ENCODE measurements around the gene ZNF800. TPM values are rescaled to one million over a fixed set of nuclear protein-coding genes. Genes with fewer than 3 reads are reported as not detected.

The ZNF800 gene
- polyA plus RNA-seq, 1 donor: 22.1 TPM

GRCh38 chr7:127391591-127392181, 822 bp downstream of the ZNF800 start:
- Histone ChIP-seq H3K27ac (ENCODE audit: low read length) (peak overlapping the region; percentile 96), H3K36me3 (ENCODE audit: control insufficient read depth, insufficient read depth, low read length) (peaks cover 6% of the 10 kb centered on the region), H3K27me3 (ENCODE audit: control insufficient read depth, insufficient read depth, low read length) (peaks cover 17% of the 10 kb centered on the region), H3K4me1 (ENCODE audit: control insufficient read depth, insufficient read depth, low read length) (peaks cover 6% of the 10 kb centered on the region), H3K4me3 (ENCODE audit: low read length) (peak overlapping the region; percentile 88), H3K9me3 (ENCODE audit: control insufficient read depth, low read depth, low read length) (peaks cover 3% of the 10 kb centered on the region)
- DNase-seq: peak; percentile 23 to 79
- WGBS (ENCODE audit: insufficient coverage, low lambda C conversion rate): no CpG with 5 or more reads among the region's 66 CpGs

GRCh38 chr7:127390817-127391590, 1.5 kb downstream of the ZNF800 start:
- DNase-seq: no peak
- H3K27me3 ChIP-seq (ENCODE audit: control insufficient read depth, insufficient read depth, low read length): peaks cover 14% of the 10 kb centered on the region
- peaks cover 7% of the 10 kb centered on the region for H3K36me3 ChIP-seq (ENCODE audit: control insufficient read depth, insufficient read depth, low read length)

GRCh38 chr7:127390186-127390816, 2.2 kb downstream of the ZNF800 start:
- WGBS (ENCODE audit: insufficient coverage, low lambda C conversion rate): 0% methylated on average over 1 of the region's 2 CpGs
- peaks cover 8% of the 10 kb centered on the region for H3K36me3 ChIP-seq (ENCODE audit: control insufficient read depth, insufficient read depth, low read length)
- no peak overlapping the region for H3K4me3 ChIP-seq (ENCODE audit: low read length)
- peaks cover 3% of the 10 kb centered on the region for H3K9me3 ChIP-seq (ENCODE audit: control insufficient read depth, low read depth, low read length)
- no peak overlapping the region for H3K27ac ChIP-seq (ENCODE audit: low read length)
- H3K4me1 ChIP-seq (ENCODE audit: control insufficient read depth, insufficient read depth, low read length): peaks cover 6% of the 10 kb centered on the region
- DNase-seq: peak in 1 of 2 donors; percentile 34
- peaks cover 11% of the 10 kb centered on the region for H3K27me3 ChIP-seq (ENCODE audit: control insufficient read depth, insufficient read depth, low read length)

More at GRCh38 chr7:127390817-127391590, 1.5 kb downstream of the ZNF800 start:
- 83% methylated on average over 3 of the region's 9 CpGs for WGBS (ENCODE audit: insufficient coverage, low lambda C conversion rate)
- Histone ChIP-seq H3K27ac (ENCODE audit: low read length) (peak overlapping the region; percentile 96), H3K9me3 (ENCODE audit: control insufficient read depth, low read depth, low read length) (peaks cover 3% of the 10 kb centered on the region), H3K4me1 (ENCODE audit: control insufficient read depth, insufficient read depth, low read length) (peaks cover 6% of the 10 kb centered on the region), H3K4me3 (ENCODE audit: low read length) (peak overlapping the region; percentile 88)

GRCh38 chr7:127389321-127389720, 3.2 kb downstream of the ZNF800 start:
- DNase-seq: no peak
- Histone ChIP-seq H3K4me1 (ENCODE audit: control insufficient read depth, insufficient read depth, low read length) (peaks cover 6% of the 10 kb centered on the region), H3K27ac (ENCODE audit: low read length) (no peak overlapping the region), H3K4me3 (ENCODE audit: low read length) (no peak overlapping the region), H3K27me3 (ENCODE audit: control insufficient read depth, insufficient read depth, low read length) (peaks cover 4% of the 10 kb centered on the region), H3K36me3 (ENCODE audit: control insufficient read depth, insufficient read depth, low read length) (peaks cover 8% of the 10 kb centered on the region), H3K9me3 (ENCODE audit: control insufficient read depth, low read depth, low read length) (peaks cover 3% of the 10 kb centered on the region)
- 100% methylated on average over 1 of the region's 1 CpG for WGBS (ENCODE audit: insufficient coverage, low lambda C conversion rate)

- no peak overlapping the region for H3K27ac ChIP-seq (ENCODE audit: low read length)
- peaks cover 3% of the 10 kb centered on the region for H3K9me3 ChIP-seq (ENCODE audit: control insufficient read depth, low read depth, low read length)
- no peaks in the 10 kb centered on the region for H3K27me3 ChIP-seq (ENCODE audit: control insufficient read depth, insufficient read depth, low read length)
- peaks cover 8% of the 10 kb centered on the region for H3K36me3 ChIP-seq (ENCODE audit: control insufficient read depth, insufficient read depth, low read length)
- WGBS (ENCODE audit: insufficient coverage, low lambda C conversion rate): 100% methylated on average over 1 of the region's 2 CpGs
- DNase-seq: no peak
- no peaks in the 10 kb centered on the region for H3K4me1 ChIP-seq (ENCODE audit: control insufficient read depth, insufficient read depth, low read length)
- no peak overlapping the region for H3K4me3 ChIP-seq (ENCODE audit: low read length)
Measured at GRCh38 chr7:127387974-127388373, 4.5 kb downstream of the ZNF800 start.

- Histone ChIP-seq H3K27ac (ENCODE audit: low read length) (peak overlapping the region; percentile 23), H3K36me3 (ENCODE audit: control insufficient read depth, insufficient read depth, low read length) (peaks cover 6% of the 10 kb centered on the region), H3K4me1 (ENCODE audit: control insufficient read depth, insufficient read depth, low read length) (no peaks in the 10 kb centered on the region), H3K27me3 (ENCODE audit: control insufficient read depth, insufficient read depth, low read length) (no peaks in the 10 kb centered on the region), H3K9me3 (ENCODE audit: control insufficient read depth, low read depth, low read length) (no peaks in the 10 kb centered on the region), H3K4me3 (ENCODE audit: low read length) (no peak overlapping the region)
- peak; percentile 38 to 68 for DNase-seq
- WGBS (ENCODE audit: insufficient coverage, low lambda C conversion rate): no CpG with 5 or more reads among the region's 1 CpG
Measured at GRCh38 chr7:127383123-127383835, 9.2 kb downstream of the ZNF800 start.

GRCh38 chr7:127382301-127383085, 10.0 kb downstream of the ZNF800 start:
- Histone ChIP-seq H3K9me3 (ENCODE audit: control insufficient read depth, low read depth, low read length) (no peaks in the 10 kb centered on the region), H3K36me3 (ENCODE audit: control insufficient read depth, insufficient read depth, low read length) (peaks cover 6% of the 10 kb centered on the region), H3K4me1 (ENCODE audit: control insufficient read depth, insufficient read depth, low read length) (no peaks in the 10 kb centered on the region), H3K27ac (ENCODE audit: low read length) (no peak overlapping the region), H3K4me3 (ENCODE audit: low read length) (no peak overlapping the region), H3K27me3 (ENCODE audit: control insufficient read depth, insufficient read depth, low read length) (no peaks in the 10 kb centered on the region)
- no peak for DNase-seq
- WGBS (ENCODE audit: insufficient coverage, low lambda C conversion rate): 50% methylated on average over 2 of the region's 2 CpGs

GRCh38 chr7:127380479-127380878, 12.0 kb downstream of the ZNF800 start:
- H3K4me3 ChIP-seq (ENCODE audit: low read length): no peak overlapping the region
- H3K27me3 ChIP-seq (ENCODE audit: control insufficient read depth, insufficient read depth, low read length): no peaks in the 10 kb centered on the region
- no peaks in the 10 kb centered on the region for H3K36me3 ChIP-seq (ENCODE audit: control insufficient read depth, insufficient read depth, low read length)
- DNase-seq: no peak
- H3K9me3 ChIP-seq (ENCODE audit: control insufficient read depth, low read depth, low read length): no peaks in the 10 kb centered on the region
- H3K4me1 ChIP-seq (ENCODE audit: control insufficient read depth, insufficient read depth, low read length): no peaks in the 10 kb centered on the region
- no peak overlapping the region for H3K27ac ChIP-seq (ENCODE audit: low read length)

- H3K9me3 ChIP-seq (ENCODE audit: control insufficient read depth, low read depth, low read length): no peaks in the 10 kb centered on the region
- H3K36me3 ChIP-seq (ENCODE audit: control insufficient read depth, insufficient read depth, low read length): peaks cover 2% of the 10 kb centered on the region
- no peak for DNase-seq
- WGBS (ENCODE audit: insufficient coverage, low lambda C conversion rate): 80% methylated on average over 1 of the region's 2 CpGs
- no peaks in the 10 kb centered on the region for H3K27me3 ChIP-seq (ENCODE audit: control insufficient read depth, insufficient read depth, low read length)
- no peak overlapping the region for H3K27ac ChIP-seq (ENCODE audit: low read length)
- no peak overlapping the region for H3K4me3 ChIP-seq (ENCODE audit: low read length)
- H3K4me1 ChIP-seq (ENCODE audit: control insufficient read depth, insufficient read depth, low read length): no peaks in the 10 kb centered on the region
Measured at GRCh38 chr7:127379642-127380041, 12.9 kb downstream of the ZNF800 start.
